ENCODE measurements around the gene DDAH1.
"Not testable (repeated sequence)": the region's sequence is repeated elsewhere in the genome, so short reads cannot be mapped to it uniquely, and the experiment has no call there.

The DDAH1 gene

DNA sequence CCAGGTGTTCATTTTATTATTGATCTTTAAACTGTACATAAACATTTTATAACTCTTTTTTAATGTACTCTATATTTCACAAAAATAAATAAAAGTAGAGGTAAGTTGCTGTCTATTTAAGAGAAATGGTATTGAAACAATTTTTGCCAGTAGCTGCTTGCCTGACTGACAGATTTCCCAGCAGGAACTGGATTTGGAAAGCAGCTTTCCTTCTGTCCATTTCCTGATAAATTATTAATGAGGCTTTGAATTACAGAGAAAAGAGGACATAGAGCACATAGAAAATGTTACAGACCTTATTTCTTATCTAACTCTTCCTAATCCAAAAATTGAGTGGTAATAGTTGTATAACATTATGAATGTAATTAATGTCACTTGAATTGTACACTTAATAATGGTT lies 108.8 kb downstream of the DDAH1 start:
- DNase-seq = no peak

DNA sequence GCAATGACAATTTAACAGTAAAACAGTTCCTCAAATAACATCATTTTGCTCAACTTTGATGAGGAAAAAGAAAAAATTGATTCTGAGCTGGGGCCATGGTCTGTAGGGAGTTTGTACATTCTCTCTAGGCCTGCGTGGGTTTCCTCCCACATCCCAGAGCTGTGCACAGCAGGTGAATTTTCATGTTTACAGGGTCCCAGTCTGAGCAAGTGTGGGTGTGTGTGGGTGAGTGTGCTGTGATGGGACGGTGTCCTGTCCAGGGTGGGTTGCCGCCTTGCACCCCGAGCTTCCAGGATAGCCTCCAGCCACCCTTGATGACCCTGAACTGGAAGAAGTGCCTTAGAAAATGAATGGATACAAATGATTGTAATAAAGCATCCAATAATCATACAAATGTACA lies 112.9 kb downstream of the DDAH1 start:
- no peak for DNase-seq

DNA sequence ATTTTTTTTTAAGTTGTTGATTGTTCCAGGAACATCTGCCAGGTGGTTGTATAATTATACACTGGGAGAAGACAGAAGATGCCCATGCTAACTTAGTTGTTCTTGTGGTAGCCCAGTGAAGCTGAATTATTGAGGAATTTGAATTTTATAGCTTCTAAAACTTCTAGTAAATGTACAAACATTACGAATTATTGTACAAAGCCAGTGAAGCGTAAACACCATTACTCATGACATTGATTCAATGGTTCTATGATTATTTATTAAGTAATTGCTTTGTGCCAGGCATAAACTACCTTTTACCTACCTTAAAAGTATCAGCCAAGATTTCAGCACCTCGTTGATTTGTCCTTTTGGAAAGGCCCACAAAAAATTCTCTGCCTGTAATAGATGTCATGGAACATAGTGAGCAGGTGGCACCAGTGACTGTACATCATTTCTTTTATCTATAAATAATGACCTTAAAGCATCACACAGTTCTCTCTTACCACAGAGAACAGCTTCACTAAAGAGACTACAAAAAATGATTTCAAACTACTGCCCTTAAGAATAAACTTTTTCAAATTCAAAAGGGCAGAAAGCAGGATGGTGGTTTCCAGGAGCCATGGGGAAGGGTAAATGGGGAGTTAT lies 113.6 kb downstream of the DDAH1 start:
- no peak for DNase-seq

DNA sequence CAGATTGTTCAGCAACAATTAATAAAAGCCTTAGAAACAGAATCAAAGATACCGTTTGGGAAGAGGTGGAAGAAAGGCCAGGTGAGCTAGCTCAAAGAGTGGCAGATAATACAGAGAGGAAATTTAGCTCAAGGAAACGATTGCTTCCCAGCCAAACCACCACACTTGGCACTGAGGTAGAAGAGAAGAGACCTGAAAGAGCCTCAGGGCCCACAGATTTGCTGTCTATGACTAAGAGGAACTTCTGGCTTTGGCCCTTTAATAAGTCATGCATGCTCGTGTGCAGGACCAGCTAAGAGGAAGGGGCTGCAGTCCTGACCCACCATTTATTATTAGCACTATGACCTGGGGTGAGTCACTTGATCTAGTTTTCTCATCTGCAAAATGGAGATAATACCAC lies 115.7 kb downstream of the DDAH1 start:
- no peak for DNase-seq

DNA sequence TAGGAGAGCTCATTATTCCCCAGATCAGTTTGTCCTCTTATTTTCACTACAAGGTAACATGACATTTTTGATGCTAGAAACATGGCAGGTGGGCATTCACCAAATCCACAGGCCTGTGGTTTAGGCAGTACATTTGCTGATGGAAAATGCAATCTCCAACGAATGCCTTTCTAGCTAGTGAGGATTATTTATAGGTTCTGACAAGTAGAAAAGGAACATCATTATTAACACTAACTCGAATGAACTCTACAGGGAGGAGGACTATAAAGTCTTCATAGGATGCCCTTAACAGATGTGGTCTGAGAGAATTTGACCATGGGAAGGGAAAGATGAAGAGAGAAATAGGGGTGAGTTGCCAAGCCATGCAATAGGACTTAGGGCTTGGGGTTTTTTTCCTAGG lies 117.1 kb downstream of the DDAH1 start:
- DNase-seq = no peak

DNA sequence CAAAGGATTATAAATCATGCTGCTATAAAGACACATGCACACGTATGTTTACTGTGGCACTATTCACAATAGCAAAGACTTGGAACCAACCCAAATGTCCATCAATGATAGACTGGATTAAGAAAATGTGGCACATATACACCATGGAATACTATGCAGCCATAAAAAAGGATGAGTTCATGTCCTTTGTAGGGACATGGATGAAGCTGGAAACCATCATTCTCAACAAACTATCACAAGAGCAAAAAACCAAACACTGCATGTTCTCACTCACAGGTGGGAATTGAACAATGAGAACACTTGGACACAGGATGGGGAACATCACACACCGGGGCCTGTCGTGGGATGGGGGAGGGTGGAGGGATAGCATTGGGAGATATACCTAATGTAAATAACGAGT lies 117.7 kb downstream of the DDAH1 start:
- DNase-seq = not testable (repeated sequence)

DNA sequence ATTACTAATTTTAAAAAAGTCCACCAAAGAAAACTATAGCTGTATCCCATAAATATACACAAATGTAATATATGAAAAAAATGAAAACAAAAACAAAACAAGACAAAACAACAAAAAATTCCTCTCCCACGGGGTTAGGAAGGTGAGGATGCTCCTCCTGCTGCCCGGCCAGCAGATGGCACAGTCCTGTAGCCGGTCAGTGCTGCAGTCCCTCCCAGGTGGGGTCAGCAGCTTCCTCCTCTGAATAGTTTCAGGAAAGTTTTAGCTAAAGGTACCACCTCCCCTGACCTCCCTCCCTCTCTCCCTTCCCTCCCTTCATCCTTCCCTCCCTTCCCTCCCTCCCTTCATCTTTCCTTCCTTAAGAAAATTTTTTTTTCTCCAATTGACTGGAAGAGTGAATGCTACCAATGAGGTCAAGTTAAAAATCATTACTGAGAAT lies 120.7 kb downstream of the DDAH1 start:
- peak; percentile 16 for DNase-seq

DNA sequence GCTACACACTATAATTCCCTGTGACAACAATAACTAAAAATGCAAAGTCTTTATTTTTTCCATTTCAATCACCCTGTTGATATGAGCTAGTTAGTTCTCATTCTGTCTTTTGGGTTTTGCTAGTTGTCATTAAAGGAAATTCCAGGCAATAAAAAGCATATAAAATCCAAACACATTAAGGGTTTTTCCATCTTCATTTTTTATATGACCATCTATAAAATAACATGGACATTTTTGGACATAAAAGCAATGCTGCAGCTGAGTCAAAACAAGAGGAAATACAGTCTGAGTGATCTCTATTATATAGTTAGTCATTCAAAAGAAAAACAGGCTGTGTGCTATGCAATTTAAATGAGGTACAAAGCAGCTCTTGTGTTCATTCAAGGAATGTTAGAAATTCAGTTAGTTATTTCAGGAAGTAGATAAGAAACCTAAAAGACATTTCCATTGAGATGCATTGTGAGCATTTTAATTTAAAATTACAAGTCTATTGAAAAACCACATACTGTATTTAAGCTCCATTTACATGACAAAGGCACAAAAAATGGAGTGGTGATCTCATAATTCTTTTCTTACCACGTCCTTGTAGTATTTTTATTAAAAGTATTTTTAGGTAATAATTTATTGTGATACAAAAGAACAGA lies 121.2 kb downstream of the DDAH1 start:
- DNase-seq = no peak

DNA sequence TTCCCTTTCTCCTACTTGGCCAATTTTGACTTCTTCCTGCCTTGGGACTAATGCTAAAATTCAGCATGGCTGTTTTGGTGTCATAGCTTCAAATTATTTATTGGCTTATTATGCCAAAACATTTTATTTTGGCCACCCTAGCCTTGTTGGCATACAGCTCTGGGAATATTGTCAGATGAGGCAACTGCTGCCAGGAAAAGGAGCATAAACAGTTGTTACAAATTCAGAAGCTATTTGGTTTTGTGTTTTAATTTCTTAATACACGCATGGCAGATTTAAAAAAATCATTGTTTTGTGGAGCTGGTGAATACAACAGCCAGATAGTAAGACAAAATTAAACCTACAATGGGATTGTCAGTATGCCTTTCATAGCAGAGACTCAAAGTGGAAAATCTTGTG lies 121.7 kb downstream of the DDAH1 start:
- no peak for DNase-seq

DNA sequence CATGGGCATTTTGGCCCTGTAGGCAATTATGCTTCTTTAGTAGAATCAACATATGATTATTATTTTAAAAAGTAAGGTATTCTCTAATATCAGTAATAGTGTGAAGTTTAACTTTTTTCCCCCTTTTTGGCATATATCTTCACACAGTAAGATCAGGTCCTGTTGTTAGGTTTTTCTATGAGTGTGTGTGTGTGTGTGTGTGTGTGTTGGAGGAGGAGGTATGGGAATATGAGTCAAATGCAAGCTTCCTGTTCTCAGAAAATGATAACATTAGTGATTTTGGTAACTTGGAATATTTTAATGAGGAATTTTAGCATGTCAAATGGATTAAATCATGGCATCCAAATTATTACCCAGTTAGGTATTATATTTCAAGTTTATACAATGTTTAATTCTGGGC lies 122.8 kb downstream of the DDAH1 start:
- no peak for DNase-seq

DNA sequence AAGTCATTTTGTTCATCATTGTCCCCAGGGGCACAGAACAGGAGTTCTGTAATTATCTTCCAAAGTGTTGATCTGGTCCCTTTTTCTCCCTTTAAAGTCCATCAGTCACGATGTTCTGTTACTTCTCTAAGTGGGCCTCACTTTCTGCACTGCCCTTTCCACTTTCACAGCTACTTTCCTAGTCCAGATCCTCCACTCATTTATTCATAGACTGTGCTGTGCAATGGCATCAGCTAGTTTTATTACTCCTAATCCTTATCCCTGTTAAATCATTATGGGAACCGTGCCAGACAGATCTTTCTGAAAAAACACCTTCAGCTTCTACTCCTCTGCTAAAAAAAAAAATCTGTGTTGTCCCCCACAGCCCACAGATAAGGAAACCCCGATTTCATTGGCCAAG lies 124.5 kb downstream of the DDAH1 start:
- no peak for DNase-seq

DNA sequence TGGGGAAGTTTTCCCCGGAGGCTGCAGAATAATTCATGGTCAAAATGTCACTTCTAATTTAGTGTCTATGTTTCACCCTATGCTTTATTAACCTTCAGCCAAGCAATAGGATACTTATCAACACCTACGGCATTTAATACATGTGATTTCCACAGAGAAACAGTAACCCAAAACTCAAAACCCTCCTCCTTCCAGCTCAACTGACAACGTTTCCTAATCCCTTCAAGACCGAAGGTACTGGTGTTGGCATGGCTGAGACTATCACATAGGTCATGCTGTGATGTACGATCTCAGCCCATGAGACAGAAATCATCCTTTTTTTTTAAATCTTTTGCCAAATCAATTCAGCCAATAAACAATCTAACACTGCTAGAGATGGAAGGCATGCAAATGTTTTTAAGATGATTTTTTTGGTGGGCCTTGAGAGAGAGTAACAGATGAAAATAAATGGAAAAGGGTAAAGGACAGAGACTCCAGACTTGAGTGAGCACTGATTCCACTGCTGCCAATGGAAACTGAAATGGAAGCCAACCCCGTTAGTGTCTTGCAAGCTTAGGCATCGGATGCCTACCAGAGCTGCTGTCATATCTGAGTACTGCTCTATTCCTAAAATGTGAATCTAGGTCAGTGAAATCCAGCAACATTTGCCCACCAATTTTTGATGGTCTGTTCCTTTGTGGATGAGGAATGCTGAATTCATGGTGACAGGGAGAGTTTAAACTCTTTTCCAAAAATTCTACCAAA lies 125.1 kb downstream of the DDAH1 start:
- DNase-seq = no peak

DNA sequence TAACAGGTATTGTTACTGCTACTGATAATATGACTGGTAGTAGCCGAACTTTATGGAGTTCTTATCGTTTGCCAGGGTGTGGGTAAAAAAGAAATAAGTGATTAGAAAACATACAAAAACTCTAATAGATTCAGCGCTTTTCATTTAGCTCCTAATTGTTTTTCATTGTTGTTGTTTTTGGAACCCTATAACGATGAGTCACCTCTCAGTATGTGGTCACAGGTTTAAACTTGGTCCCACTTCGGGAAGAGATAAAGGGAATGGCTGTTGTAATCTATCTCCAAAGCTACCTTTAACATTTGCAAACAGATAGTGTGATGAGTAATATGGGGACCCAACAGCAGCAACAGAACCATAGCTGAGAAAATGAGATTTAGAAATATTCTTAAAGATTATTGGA lies 125.9 kb downstream of the DDAH1 start:
- no peak for DNase-seq

DNA sequence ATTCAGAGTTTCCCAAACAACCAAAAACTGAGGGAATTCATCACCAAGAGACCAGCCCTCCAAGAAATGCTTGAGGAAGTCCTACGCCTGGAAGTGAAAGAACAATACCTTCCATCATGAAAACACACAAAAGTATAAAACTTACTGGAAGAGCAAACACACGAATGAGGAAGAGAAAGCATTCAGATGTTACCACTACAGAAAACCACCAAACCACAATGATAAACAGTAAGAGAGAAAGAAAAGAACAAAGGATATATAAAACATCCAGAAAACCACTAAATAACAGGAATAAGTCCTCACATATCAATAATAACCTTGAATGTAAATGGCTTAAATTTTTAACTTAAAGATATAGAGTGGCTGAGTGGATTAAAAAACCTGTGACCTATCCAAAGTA lies 130.0 kb downstream of the DDAH1 start:
- DNase-seq = no peak

DNA sequence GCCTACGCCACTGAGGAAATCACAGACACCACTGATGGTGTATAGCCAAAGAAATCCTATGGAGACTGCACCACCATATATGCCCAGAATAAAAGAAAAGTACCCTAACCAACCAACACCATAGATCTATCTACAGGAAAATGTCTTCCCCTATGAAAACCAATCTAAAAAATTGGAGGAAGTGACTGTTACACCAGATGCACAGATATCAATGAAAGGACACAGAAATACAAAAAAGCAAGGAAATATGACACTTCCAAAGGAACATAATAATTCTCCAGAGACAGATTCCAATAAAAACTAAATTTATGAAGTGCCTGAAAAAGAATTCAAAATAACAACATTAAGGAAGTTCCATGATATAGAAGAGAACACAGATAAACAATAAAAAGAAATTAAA lies 131.8 kb downstream of the DDAH1 start:
- no peak for DNase-seq

DNA sequence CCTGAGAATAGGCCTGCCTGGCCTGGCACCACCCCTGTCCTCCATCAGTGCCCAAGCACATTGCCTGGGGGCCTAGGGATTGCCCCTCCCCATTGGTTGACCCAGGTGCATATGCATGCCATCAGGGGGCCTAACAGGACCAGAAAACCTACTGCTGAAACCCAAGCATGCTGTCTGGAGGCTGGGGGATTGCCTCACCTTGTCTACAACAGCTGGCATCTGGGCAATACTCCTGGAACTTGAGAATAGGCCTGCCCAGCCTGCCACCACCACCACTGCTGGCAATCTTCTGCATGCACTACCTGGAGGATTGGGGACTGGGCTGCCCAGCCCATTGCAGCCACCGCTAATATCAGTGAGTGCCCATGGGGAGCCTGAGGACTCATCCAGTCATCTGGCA lies 132.4 kb downstream of the DDAH1 start:
- no peak for DNase-seq

DNA sequence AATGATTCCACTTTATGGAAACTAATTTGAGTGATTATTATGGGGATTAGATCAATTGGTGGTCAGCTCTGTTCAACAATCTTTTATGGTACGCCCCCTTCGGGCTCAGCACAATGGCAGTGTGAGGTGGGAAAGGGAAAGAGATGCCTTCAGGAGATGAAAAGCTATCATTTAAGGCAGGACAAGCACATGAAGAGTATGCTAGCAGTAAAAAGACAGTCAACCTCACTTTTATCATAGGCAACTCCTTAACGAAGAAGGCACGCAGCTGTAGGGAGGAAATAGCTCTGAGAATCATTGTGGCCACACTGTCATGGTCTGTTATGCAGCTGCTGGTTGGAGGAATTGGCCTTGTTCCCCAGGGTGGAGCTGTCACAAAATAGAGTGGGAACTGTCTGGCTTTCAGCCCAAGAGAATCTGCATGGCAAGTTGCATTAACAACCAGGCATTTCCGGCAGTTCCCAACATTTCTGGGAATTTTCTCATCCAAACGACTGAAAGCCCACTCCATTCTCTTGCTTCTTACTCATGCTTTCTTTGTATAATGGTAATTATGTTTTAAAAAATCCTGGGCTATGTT lies 134.2 kb downstream of the DDAH1 start:
- no peak for DNase-seq

DNA sequence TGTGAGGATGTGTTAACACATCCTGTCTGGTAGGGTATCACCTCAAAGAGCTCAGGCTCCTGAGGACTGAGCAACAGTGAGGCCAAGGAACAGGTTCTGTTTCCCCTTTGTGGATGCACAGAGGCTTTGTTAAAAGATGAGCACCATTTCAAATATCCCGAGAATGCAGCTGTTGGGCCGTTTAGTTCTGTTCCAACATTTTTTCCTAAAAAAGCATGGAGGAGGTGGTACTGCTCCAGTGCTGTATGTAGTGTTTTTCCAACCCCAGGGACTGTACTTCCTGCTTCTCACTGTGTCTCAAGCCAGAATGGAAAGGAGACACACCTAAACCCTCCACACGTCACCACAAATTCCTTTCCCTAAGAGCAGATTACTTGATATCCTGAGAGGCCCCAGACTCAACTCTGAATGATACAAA lies 134.7 kb downstream of the DDAH1 start:
- no peak for DNase-seq

DNA sequence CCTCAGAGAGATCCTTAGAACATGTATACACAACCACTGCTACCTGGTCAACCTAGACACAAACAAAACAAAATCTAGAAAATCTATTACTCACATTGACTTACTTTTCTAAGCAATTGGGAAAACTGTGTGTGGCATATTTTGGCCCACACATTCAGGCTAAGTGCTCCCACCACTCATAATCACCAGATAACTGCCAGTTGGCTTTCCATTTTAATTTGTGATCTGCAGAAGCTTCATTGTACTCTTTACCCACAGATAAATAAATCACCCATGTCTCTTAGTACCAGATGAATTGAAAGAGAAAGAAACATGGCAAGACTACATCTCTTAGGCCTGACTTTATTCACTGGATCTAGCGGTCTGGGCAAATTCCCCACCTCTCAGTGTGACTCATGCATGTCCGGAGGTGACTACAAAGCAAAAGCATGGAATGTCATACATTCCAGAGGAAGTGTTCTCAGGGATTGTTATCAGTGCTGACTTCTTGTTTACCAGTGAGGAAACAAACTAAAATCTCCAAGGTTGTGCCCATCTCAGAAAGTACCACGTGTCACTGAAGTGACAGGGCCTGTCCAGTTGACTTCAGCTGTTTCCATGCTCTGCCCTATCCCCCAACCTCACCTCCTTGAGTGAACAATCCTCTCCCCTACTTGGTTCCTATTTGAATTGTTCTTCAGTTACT lies 136.1 kb downstream of the DDAH1 start:
- DNase-seq = no peak

DNA sequence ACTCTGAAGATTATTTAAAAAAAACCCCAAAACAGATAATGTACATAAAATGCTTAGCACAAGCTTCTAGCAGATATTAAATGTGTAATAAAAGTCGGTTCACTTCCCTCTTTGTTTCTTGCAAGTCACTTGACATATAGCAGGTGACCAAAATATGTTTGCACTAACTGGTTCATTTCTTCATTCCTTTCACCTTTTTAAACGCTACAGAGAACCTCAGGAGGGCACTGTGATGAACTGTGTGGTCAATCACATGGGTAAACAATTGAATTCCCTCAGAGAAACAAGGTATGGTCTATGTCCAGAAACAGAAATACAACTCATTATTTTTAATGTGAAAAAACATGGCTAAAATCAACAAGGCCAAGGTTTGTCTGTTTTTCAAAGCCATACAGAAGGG lies 137.2 kb downstream of the DDAH1 start:
- DNase-seq = no peak

DNA sequence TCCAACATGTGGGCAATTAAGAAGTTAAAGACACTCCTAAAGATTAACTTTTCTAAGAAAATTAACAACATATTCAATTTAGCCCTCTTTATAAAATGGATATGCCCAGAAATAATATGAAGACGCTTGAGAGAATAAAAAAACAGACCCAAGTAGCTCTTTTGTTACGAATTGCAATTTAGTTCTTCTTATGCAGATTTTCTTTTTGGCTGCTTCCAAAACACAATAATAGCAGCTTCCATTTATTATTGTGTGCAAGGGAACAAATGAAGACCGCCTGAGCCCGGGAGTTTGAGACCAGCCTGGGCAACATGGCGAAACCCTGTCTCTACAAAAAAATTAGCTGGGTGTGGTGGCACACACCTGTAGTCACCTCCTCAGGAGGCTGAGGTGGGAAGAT lies 138.1 kb downstream of the DDAH1 start:
- no peak for DNase-seq

DNA sequence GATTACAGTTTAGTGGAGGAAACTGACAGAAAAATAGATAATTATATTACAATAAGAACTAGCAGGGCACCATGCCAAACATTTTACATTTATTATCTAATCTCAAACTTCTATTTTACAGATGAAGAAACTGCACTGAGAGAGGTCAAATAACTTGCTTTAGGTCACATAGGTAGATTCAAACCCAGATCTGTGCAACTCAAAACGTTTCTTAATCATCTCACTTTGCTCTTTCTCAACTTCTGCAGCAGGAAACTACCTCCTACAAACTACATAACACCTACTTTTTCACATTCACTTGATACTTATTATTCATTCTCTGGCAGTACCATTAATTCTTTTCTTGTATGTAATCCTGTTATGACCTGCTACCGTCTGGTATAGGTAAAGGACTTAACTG lies 138.6 kb downstream of the DDAH1 start:
- DNase-seq = no peak

DNA sequence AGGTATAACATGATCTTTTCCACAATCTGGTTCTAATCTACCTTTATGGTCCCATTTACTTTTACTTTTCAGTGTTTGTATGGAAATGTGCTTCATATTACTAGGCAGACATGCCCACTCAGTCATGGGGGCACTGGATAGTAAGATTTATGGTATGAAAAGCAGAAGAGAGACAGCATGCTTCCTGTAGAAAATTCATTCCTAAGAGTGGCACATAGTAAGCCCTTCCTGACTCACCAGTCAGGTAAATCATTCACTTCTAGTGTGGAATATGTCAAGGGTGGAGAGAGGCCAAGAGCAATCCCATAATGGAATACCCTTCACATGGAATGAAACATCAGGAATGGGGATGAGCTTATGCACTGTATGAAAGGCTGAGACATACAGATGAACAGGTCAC lies 139.0 kb downstream of the DDAH1 start:
- DNase-seq = no peak

DNA sequence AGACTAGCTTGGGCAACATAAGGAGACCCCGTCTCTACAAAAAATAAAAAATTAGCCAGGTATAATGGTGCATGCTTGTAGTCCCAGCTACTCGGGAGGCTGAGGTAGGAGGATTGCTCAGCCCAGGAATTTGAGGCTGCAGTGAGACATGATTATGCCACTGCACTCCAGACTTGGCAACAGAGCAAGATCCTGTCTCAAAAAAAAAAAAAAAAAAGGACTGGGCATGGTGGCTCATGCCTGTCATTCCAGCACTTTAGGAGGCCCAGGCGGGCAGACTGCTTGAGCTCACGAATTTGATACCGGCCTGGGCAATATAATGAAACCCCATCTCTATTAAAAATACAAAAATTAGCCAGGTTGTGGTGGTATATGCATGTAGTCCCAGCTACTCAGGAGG lies 141.2 kb downstream of the DDAH1 start:
- no peak for DNase-seq

Measured in 8988T (cell line).